HS-5 (cell line): ENCODE measurements around the gene C19orf81.
"Not testable (repeated sequence)": the region's sequence is repeated elsewhere in the genome, so short reads cannot be mapped to it uniquely, and the experiment has no call there.

Source experiments
- DNase-seq: peaks from one replicate; pipeline ENCODE4 v3.0.0-alpha.2; 2012; ENCODE audit warnings: low read depth

Gene C19orf81

GRCh38 chr19:50649433-50650391 is at the start of gene C19orf81:
Gene C19orf81, plus strand, starts transcription at chr19:50649445. Its CDS starts 0 bp downstream, at chr19:50649445.
- no peak for DNase-seq

- DNase-seq, result no peak
These were observed 47.7 kb upstream of the C19orf81 start for GRCh38 chr19:50601407-50602088.

GRCh38 chr19:50602089-50602422 is 47.2 kb upstream of the C19orf81 start:
- DNase-seq, result no peak

- DNase-seq, result no peak
These were observed 46.7 kb upstream of the C19orf81 start for GRCh38 chr19:50602496-50602895.

GRCh38 chr19:50602935-50603334 is 46.3 kb upstream of the C19orf81 start:
- no peak for DNase-seq

GRCh38 chr19:50604264-50605073 is 44.8 kb upstream of the C19orf81 start:
- DNase-seq, result not testable (repeated sequence)

GRCh38 chr19:50606059-50606836 is 43.0 kb upstream of the C19orf81 start:
- not testable (repeated sequence) for DNase-seq

GRCh38 chr19:50607388-50607787 is 41.9 kb upstream of the C19orf81 start:
- no peak for DNase-seq

- peak; percentile 31 for DNase-seq
These were observed 41.1 kb upstream of the C19orf81 start for GRCh38 chr19:50607874-50608785.

- not testable (repeated sequence) for DNase-seq
These were observed 36.5 kb upstream of the C19orf81 start for GRCh38 chr19:50612504-50613404.

- DNase-seq, result not testable (repeated sequence)
These were observed 30.9 kb upstream of the C19orf81 start for GRCh38 chr19:50618379-50618778.

GRCh38 chr19:50619184-50619583 is 30.1 kb upstream of the C19orf81 start:
- not testable (repeated sequence) for DNase-seq

GRCh38 chr19:50620394-50620906 is 28.8 kb upstream of the C19orf81 start:
- not testable (repeated sequence) for DNase-seq

GRCh38 chr19:50624949-50625600 is 24.2 kb upstream of the C19orf81 start:
- DNase-seq, result no peak

GRCh38 chr19:50626011-50626410 is 23.2 kb upstream of the C19orf81 start:
- DNase-seq, result no peak

GRCh38 chr19:50626795-50627194 is 22.4 kb upstream of the C19orf81 start:
- DNase-seq, result no peak

GRCh38 chr19:50628146-50628545 is 21.1 kb upstream of the C19orf81 start:
- DNase-seq, result no peak

- no peak for DNase-seq
These were observed 20.7 kb upstream of the C19orf81 start for GRCh38 chr19:50628551-50628950.

- no peak for DNase-seq
These were observed 20.1 kb upstream of the C19orf81 start for GRCh38 chr19:50629194-50629593.
